ENCODE results near the gene ECSCR. TPM values are rescaled to one million over a fixed set of nuclear protein-coding genes. Genes with fewer than 3 reads are reported as not detected.
"Not testable (repeated sequence)": the region's sequence is repeated elsewhere in the genome, so short reads cannot be mapped to it uniquely, and the experiment has no call there.

ECSCR gene
- total RNA-seq, 3 donors from 2014 or later, result 2.6 to 4.0 (median 2.9) TPM

- Mint-ChIP-seq H3K4me1 (ENCODE audit: low read depth) (peaks cover 38% of the 10 kb centered on the region), H3K9me3 (no peaks in the 10 kb centered on the region), H3K4me3 (peak overlapping the region; percentile 6), H3K27me3 (ENCODE audit: low read depth) (no peaks in the 10 kb centered on the region), H3K36me3 (ENCODE audit: insufficient read depth) (peaks cover 12% of the 10 kb centered on the region)
- ATAC-seq (no peak), DNase-seq (no peak)
Observed at GRCh38 chr5:139416651-139417050, 45.9 kb downstream of the ECSCR start.

- no peak for DNase-seq
- Mint-ChIP-seq H3K36me3 (ENCODE audit: insufficient read depth) (peaks cover 11% of the 10 kb centered on the region), H3K9me3 (no peaks in the 10 kb centered on the region), H3K27me3 (ENCODE audit: low read depth) (no peaks in the 10 kb centered on the region), H3K4me1 (ENCODE audit: low read depth) (peaks cover 38% of the 10 kb centered on the region), H3K4me3 (peak overlapping the region; percentile 51)
- ATAC-seq, result no peak
Observed at GRCh38 chr5:139415869-139416268, 46.7 kb downstream of the ECSCR start.

GRCh38 chr5:139415221-139415861 lies 47.2 kb downstream of the ECSCR start:
- Mint-ChIP-seq H3K36me3 (ENCODE audit: insufficient read depth) (peaks cover 8% of the 10 kb centered on the region), H3K4me1 (ENCODE audit: low read depth) (peaks cover 38% of the 10 kb centered on the region), H3K27me3 (ENCODE audit: low read depth) (no peaks in the 10 kb centered on the region), H3K4me3 (peak overlapping the region; percentile 58), H3K9me3 (no peaks in the 10 kb centered on the region)
- ATAC-seq (peak; percentile 68 to 69), DNase-seq (no peak)

- DNase-seq (no peak), ATAC-seq (peak; percentile 24 to 27)
- Mint-ChIP-seq H3K4me3 (peak overlapping the region; percentile 58), H3K9me3 (no peaks in the 10 kb centered on the region), H3K36me3 (ENCODE audit: insufficient read depth) (peaks cover 8% of the 10 kb centered on the region), H3K27me3 (ENCODE audit: low read depth) (no peaks in the 10 kb centered on the region), H3K4me1 (ENCODE audit: low read depth) (peaks cover 38% of the 10 kb centered on the region)
Observed at GRCh38 chr5:139414581-139415130, 47.9 kb downstream of the ECSCR start.

- Mint-ChIP-seq H3K9me3 (no peaks in the 10 kb centered on the region), H3K4me3 (peak overlapping the region; percentile 41), H3K27me3 (ENCODE audit: low read depth) (no peaks in the 10 kb centered on the region), H3K36me3 (ENCODE audit: insufficient read depth) (peaks cover 5% of the 10 kb centered on the region), H3K4me1 (ENCODE audit: low read depth) (peaks cover 38% of the 10 kb centered on the region)
- DNase-seq, result no peak
- peak; percentile 77 to 80 for ATAC-seq
Observed at GRCh38 chr5:139413963-139414362, 48.6 kb downstream of the ECSCR start.

GRCh38 chr5:139413153-139413552 lies 49.4 kb downstream of the ECSCR start:
- peaks cover 38% of the 10 kb centered on the region for H3K4me1 Mint-ChIP-seq (ENCODE audit: low read depth)

GRCh38 chr5:139410993-139411828 lies 51.3 kb downstream of the ECSCR start:
- Mint-ChIP-seq H3K9me3 (no peaks in the 10 kb centered on the region), H3K27me3 (ENCODE audit: low read depth) (no peaks in the 10 kb centered on the region), H3K4me1 (ENCODE audit: low read depth) (peaks cover 43% of the 10 kb centered on the region), H3K36me3 (ENCODE audit: insufficient read depth) (peaks cover 3% of the 10 kb centered on the region), H3K4me3 (no peak overlapping the region)
- DNase-seq (no peak), ATAC-seq (no peak)

More at GRCh38 chr5:139413153-139413552, 49.4 kb downstream of the ECSCR start:
- H3K27me3 Mint-ChIP-seq (ENCODE audit: low read depth), result no peaks in the 10 kb centered on the region
- ATAC-seq (no peak), DNase-seq (no peak)
- no peak overlapping the region for H3K4me3 Mint-ChIP-seq
- H3K36me3 Mint-ChIP-seq (ENCODE audit: insufficient read depth), result peaks cover 3% of the 10 kb centered on the region
- no peaks in the 10 kb centered on the region for H3K9me3 Mint-ChIP-seq

- Mint-ChIP-seq H3K4me1 (ENCODE audit: low read depth) (peaks cover 35% of the 10 kb centered on the region), H3K36me3 (ENCODE audit: insufficient read depth) (peaks cover 3% of the 10 kb centered on the region), H3K27me3 (ENCODE audit: low read depth) (no peaks in the 10 kb centered on the region), H3K4me3 (no peak overlapping the region), H3K9me3 (no peaks in the 10 kb centered on the region)
- ATAC-seq, result no peak
- no peak for DNase-seq
Observed at GRCh38 chr5:139410121-139410992, 52.2 kb downstream of the ECSCR start.

- H3K9me3 Mint-ChIP-seq; H3K36me3 Mint-ChIP-seq (ENCODE audit: insufficient read depth); H3K27me3 Mint-ChIP-seq (ENCODE audit: low read depth); ATAC-seq; DNase-seq; H3K4me3 Mint-ChIP-seq: not testable (repeated sequence)
- H3K4me1 Mint-ChIP-seq (ENCODE audit: low read depth), result peaks cover 29% of the 10 kb centered on the region
Observed at GRCh38 chr5:139409116-139409515, 53.4 kb downstream of the ECSCR start.

GRCh38 chr5:139408191-139408590 lies 54.4 kb downstream of the ECSCR start:
- Mint-ChIP-seq H3K4me1 (ENCODE audit: low read depth) (peaks cover 29% of the 10 kb centered on the region), H3K36me3 (ENCODE audit: insufficient read depth) (peaks cover 3% of the 10 kb centered on the region), H3K9me3 (no peaks in the 10 kb centered on the region), H3K4me3 (no peak overlapping the region), H3K27me3 (ENCODE audit: low read depth) (no peaks in the 10 kb centered on the region)
- ATAC-seq (no peak), DNase-seq (no peak)

- Mint-ChIP-seq H3K36me3 (ENCODE audit: insufficient read depth) (peaks cover 3% of the 10 kb centered on the region), H3K9me3 (no peaks in the 10 kb centered on the region), H3K4me3 (no peak overlapping the region), H3K27me3 (ENCODE audit: low read depth) (no peaks in the 10 kb centered on the region), H3K4me1 (ENCODE audit: low read depth) (peaks cover 31% of the 10 kb centered on the region)
- no peak for DNase-seq
- ATAC-seq, result no peak
Observed at GRCh38 chr5:139407517-139407916, 55.0 kb downstream of the ECSCR start.

GRCh38 chr5:139406963-139407362 lies 55.6 kb downstream of the ECSCR start:
- H3K4me1 Mint-ChIP-seq (ENCODE audit: low read depth), result peaks cover 34% of the 10 kb centered on the region
- H3K9me3 Mint-ChIP-seq, result no peaks in the 10 kb centered on the region
- DNase-seq (no peak), ATAC-seq (no peak)
- peaks cover 3% of the 10 kb centered on the region for H3K36me3 Mint-ChIP-seq (ENCODE audit: insufficient read depth)
- no peak overlapping the region for H3K4me3 Mint-ChIP-seq
- H3K27me3 Mint-ChIP-seq (ENCODE audit: low read depth), result no peaks in the 10 kb centered on the region

- Mint-ChIP-seq H3K36me3 (ENCODE audit: insufficient read depth) (peaks cover under 1% of the 10 kb centered on the region), H3K9me3 (no peaks in the 10 kb centered on the region), H3K27me3 (ENCODE audit: low read depth) (no peaks in the 10 kb centered on the region), H3K4me1 (ENCODE audit: low read depth) (peaks cover 35% of the 10 kb centered on the region), H3K4me3 (peak overlapping the region; percentile 87)
- DNase-seq (no peak), ATAC-seq (no peak)
Observed at GRCh38 chr5:139404484-139404840, 58.1 kb downstream of the ECSCR start.

All from activated T-cell treated with anti-CD3 and anti-CD28 coated beads, Interleukin-2, amount 50 U/mL, for 4 hours (primary cell).